MCF 10A (cell line): ENCODE measurements around the gene CA14. TPM values are rescaled to one million over a fixed set of nuclear protein-coding genes. Genes with fewer than 3 reads are reported as not detected.
"Not testable (repeated sequence)": the region's sequence is repeated elsewhere in the genome, so short reads cannot be mapped to it uniquely, and the experiment has no call there.

ENCODE experiments used
- BruUV-seq: library from RNA; stranded (reverse); fragments of 400-500 nt; replicated peaks from 2 replicates; lab custom pipeline; 2021; lab: Mats Ljungman, UMichigan
- CTCF ChIA-PET: fragments of 300-600 bp; sonication (Branson Sonifier 250); formaldehyde crosslinking; extraction: SDS; loops from one replicate; lab custom pipeline; 2021; ENCODE audit warnings: antibody characterized with exemption, inconsistent platforms; lab: Yijun Ruan, JAX
- POLR2A ChIA-PET: fragments of 300-600, 350-650 bp; sonication (Branson Sonifier 250); formaldehyde crosslinking; extraction: SDS; loops from one replicate; lab custom pipeline; 2020; ENCODE audit warnings: antibody characterized with exemption, inconsistent platforms; lab: Yijun Ruan, JAX
- DNase-seq: peaks from one replicate; pipeline ENCODE4 v3.0.0-alpha.2; 2018; ENCODE audit not compliant: unreplicated experiment
- H3K27ac Mint-ChIP-seq: one replicate; pipeline ENCODE4 v1.8.0; 2022; ENCODE audit warnings: mild to moderate bottlenecking, low read depth, mixed read lengths; ENCODE audit not compliant: unreplicated experiment
- H3K27me3 Mint-ChIP-seq: one replicate; pipeline ENCODE4 v1.8.0; 2022; ENCODE audit warnings: mixed read lengths; ENCODE audit not compliant: insufficient read depth, unreplicated experiment
- H3K36me3 Mint-ChIP-seq: one replicate; pipeline ENCODE4 v1.8.0; 2022; ENCODE audit warnings: mild to moderate bottlenecking, moderate library complexity, mixed read lengths; ENCODE audit not compliant: insufficient read depth, unreplicated experiment
- H3K4me1 Mint-ChIP-seq: one replicate; pipeline ENCODE4 v1.8.0; 2022; ENCODE audit warnings: mixed read lengths; ENCODE audit not compliant: insufficient read depth, unreplicated experiment
- H3K4me3 Mint-ChIP-seq: one replicate; pipeline ENCODE4 v1.8.0; 2022; ENCODE audit warnings: mild to moderate bottlenecking, moderate library complexity, mixed read lengths; ENCODE audit not compliant: unreplicated experiment
- H3K9me3 Mint-ChIP-seq: one replicate; pipeline ENCODE4 v1.8.0; 2022; ENCODE audit warnings: mixed read lengths; ENCODE audit not compliant: unreplicated experiment
- CTCF ChIP-seq: fragments of 200-600 bp; IDR thresholded peaks from one replicate; pipeline ENCODE4 v1.8.0; 2022; ENCODE audit warnings: antibody characterized with exemption, mild to moderate bottlenecking; ENCODE audit not compliant: unreplicated experiment
- intact Hi-C: fragments of 100-400 bp; cut with micrococcal nuclease; formaldehyde crosslinking; loops from 2 replicates; pipeline ENCODE4 v1.14.1; 2022
- total RNA-seq: library from RNA; stranded (reverse); gene quantifications from 2 replicates; pipeline ENCODE4 v1.2.3, GENCODE V29; 2022

CA14 gene
- total RNA-seq, 1 experiment from 2014 or later = 0.26 TPM

- CTCF ChIA-PET = no interaction called here
- BruUV-seq = no TSS peak
- Mint-ChIP-seq H3K4me3 (no peak overlapping the region), H3K27ac (no peak overlapping the region), H3K36me3 (peaks cover 100% of the 10 kb centered on the region), H3K9me3 (no peaks in the 10 kb centered on the region), H3K27me3 (no peaks in the 10 kb centered on the region), H3K4me1 (no peaks in the 10 kb centered on the region)
- intact Hi-C loops = no loop called here
- no peak for TF ChIP-seq CTCF
- POLR2A ChIA-PET = interaction anchor here (1.1 to 1.7 kb wide), 3 partner anchors 8 to 18 kb away, joined by 4 to 6 read pairs (median 5); partner anchors contain the start of gene PRPF3
- no peak for DNase-seq
Measured at GRCh38 chr1:150302902-150303301, 45.3 kb downstream of the CA14 start.

GRCh38 chr1:150308585-150308984, 51.0 kb downstream of the CA14 start:
- H3K4me1 Mint-ChIP-seq, intact Hi-C loops, H3K27me3 Mint-ChIP-seq, H3K4me3 Mint-ChIP-seq, H3K27ac Mint-ChIP-seq, DNase-seq, POLR2A ChIA-PET, BruUV-seq, H3K9me3 Mint-ChIP-seq: not testable (repeated sequence)
- peaks cover 63% of the 10 kb centered on the region for H3K36me3 Mint-ChIP-seq
- CTCF ChIA-PET = interaction anchor here (0.6 kb wide), 1 partner anchor 13 kb away, joined by 3 read pairs; the partner anchor contains the start of gene PRPF3

GRCh38 chr1:150309758-150310508, 52.4 kb downstream of the CA14 start:
- no peak for TF ChIP-seq CTCF
- Mint-ChIP-seq H3K27me3 (no peaks in the 10 kb centered on the region), H3K36me3 (peaks cover 50% of the 10 kb centered on the region), H3K27ac (no peak overlapping the region), H3K4me3 (no peak overlapping the region), H3K9me3 (no peaks in the 10 kb centered on the region), H3K4me1 (no peaks in the 10 kb centered on the region)
- BruUV-seq = TSS peak; percentile 36
- intact Hi-C loops = no loop called here
- ChIA-PET CTCF (interaction anchor here (0.6 kb wide), 2 partner anchors 29 to 34 kb away, joined by 3 to 4 read pairs; no protein-coding TSS in a partner anchor), POLR2A (interaction anchor here (0.7 kb wide), 1 partner anchor 41 kb away, joined by 3 read pairs; no protein-coding TSS in a partner anchor)
- DNase-seq = no peak

GRCh38 chr1:150311762-150312161, 54.2 kb downstream of the CA14 start:
- H3K36me3 Mint-ChIP-seq = peaks cover 32% of the 10 kb centered on the region
- no peaks in the 10 kb centered on the region for H3K27me3 Mint-ChIP-seq
- TF ChIP-seq CTCF = no peak
- ChIA-PET CTCF (interaction anchor here (1.5 to 1.9 kb wide), 2 partner anchors 10 to 56 kb away, joined by 9 read pairs; no protein-coding TSS in a partner anchor), POLR2A (interaction anchor here (1.0 to 1.6 kb wide), 6 partner anchors 10 to 52 kb away, joined by 3 to 7 read pairs (median 5); partner anchors contain the start of genes PRPF3 and RPRD2)
- H3K9me3 Mint-ChIP-seq = no peaks in the 10 kb centered on the region
- no peak for DNase-seq
- H3K27ac Mint-ChIP-seq = peak overlapping the region; percentile 20
- intact Hi-C loops = no loop called here
- BruUV-seq = no TSS peak
- no peak overlapping the region for H3K4me3 Mint-ChIP-seq
- H3K4me1 Mint-ChIP-seq = no peaks in the 10 kb centered on the region

Other genes starting within 250 kb of the CA14 start
- gene OTUD7B, start 247.0 kb upstream of the CA14 start, total RNA-seq = 44.3 and 47.4 TPM in 2 replicates
- gene VPS45, start 190.0 kb upstream of the CA14 start, total RNA-seq = 35.1 and 55.1 TPM in 2 replicates
- 1.9 and 5.2 TPM in 2 replicates for gene PLEKHO1, start 107.9 kb upstream of the CA14 start, total RNA-seq
- gene ANP32E, start 21.7 kb upstream of the CA14 start, total RNA-seq = 56.5 and 67.3 TPM in 2 replicates
- 123 and 154 TPM in 2 replicates for gene APH1A, start 11.2 kb downstream of the CA14 start, total RNA-seq
- 1.8 and 2.3 TPM in 2 replicates for gene C1orf54, start 15.0 kb downstream of the CA14 start, total RNA-seq
- gene CIART, start 24.8 kb downstream of the CA14 start, total RNA-seq = 5.0 and 5.2 TPM in 2 replicates
- 133 and 152 TPM in 2 replicates for gene MRPS21, start 36.1 kb downstream of the CA14 start, total RNA-seq
- gene PRPF3, start 63.8 kb downstream of the CA14 start, total RNA-seq = 104 and 106 TPM in 2 replicates
- 35.2 and 37.4 TPM in 2 replicates for gene RPRD2, start 106.4 kb downstream of the CA14 start, total RNA-seq
- 43.1 and 65.3 TPM in 2 replicates for gene TARS2, start 229.6 kb downstream of the CA14 start, total RNA-seq